NOMO-1 (cell line): ENCODE data around the gene GNAI3.

Experiments
- DNase-seq, 2 experiments: peaks; one replicate each; lab custom pipeline; 2025; ENCODE audit not compliant: unreplicated experiment in 2 of 2; lab: John Stamatoyannopoulos, UW

The GNAI3 gene

GRCh38 chr1:109543988-109544735, 4.3 kb upstream of the GNAI3 start:
- DNase-seq: no peak

GRCh38 chr1:109546311-109547109, 1.9 kb upstream of the GNAI3 start:
- DNase-seq: peak; percentile 88 to 91

- DNase-seq: peak; percentile 16 to 27
Measured at GRCh38 chr1:109547463-109548320, 723 bp upstream of the GNAI3 start.

GRCh38 chr1:109556563-109556962, 8.1 kb downstream of the GNAI3 start:
- DNase-seq: no peak

- DNase-seq: no peak
Measured at GRCh38 chr1:109557520-109557919, 9.1 kb downstream of the GNAI3 start.

- DNase-seq: no peak
Measured at GRCh38 chr1:109559995-109560394, 11.6 kb downstream of the GNAI3 start.

- no peak for DNase-seq
Measured at GRCh38 chr1:109564194-109564878, 15.9 kb downstream of the GNAI3 start.

GRCh38 chr1:109565241-109565640, 16.8 kb downstream of the GNAI3 start:
- no peak for DNase-seq

GRCh38 chr1:109566982-109567381, 18.6 kb downstream of the GNAI3 start:
- DNase-seq: no peak

- no peak for DNase-seq
Measured at GRCh38 chr1:109567877-109568672, 19.7 kb downstream of the GNAI3 start.

GRCh38 chr1:109569323-109569722, 20.9 kb downstream of the GNAI3 start:
- no peak for DNase-seq

GRCh38 chr1:109570414-109570813, 22.0 kb downstream of the GNAI3 start:
- DNase-seq: no peak

GRCh38 chr1:109573785-109574184, 25.4 kb downstream of the GNAI3 start:
- DNase-seq: peak; percentile 28 to 94

- no peak for DNase-seq
Measured at GRCh38 chr1:109578947-109579443, 30.6 kb downstream of the GNAI3 start.

GRCh38 chr1:109579491-109579890, 31.1 kb downstream of the GNAI3 start:
- DNase-seq: no peak

- no peak for DNase-seq
Measured at GRCh38 chr1:109582021-109582420, 33.6 kb downstream of the GNAI3 start.

GRCh38 chr1:109584766-109585165, 36.4 kb downstream of the GNAI3 start:
- no peak for DNase-seq

GRCh38 chr1:109586055-109586454, 37.6 kb downstream of the GNAI3 start:
- DNase-seq: no peak

- DNase-seq: no peak
Measured at GRCh38 chr1:109589177-109589576, 40.8 kb downstream of the GNAI3 start.

- DNase-seq: no peak
Measured at GRCh38 chr1:109589679-109590078, 41.3 kb downstream of the GNAI3 start.
